Stimulated activated CD4-positive, alpha-beta T cell treated with anti-CD3 and anti-CD28 coated beads, Interleukin-15, amount 100 ng/mL, for 48 hours (primary cell): Measurements from ENCODE around the gene ATG4A.

Experiments used
- DNase-seq, 2 donors: peaks; one replicate each; pipeline ENCODE4 v3.0.0-alpha.2; 2020; ENCODE audit warnings: low read depth in 2 of 2

The ATG4A gene

GRCh38 chrX:108168961-108169740 lies 77.6 kb downstream of the ATG4A start:
- DNase-seq, result no peak

DNA sequence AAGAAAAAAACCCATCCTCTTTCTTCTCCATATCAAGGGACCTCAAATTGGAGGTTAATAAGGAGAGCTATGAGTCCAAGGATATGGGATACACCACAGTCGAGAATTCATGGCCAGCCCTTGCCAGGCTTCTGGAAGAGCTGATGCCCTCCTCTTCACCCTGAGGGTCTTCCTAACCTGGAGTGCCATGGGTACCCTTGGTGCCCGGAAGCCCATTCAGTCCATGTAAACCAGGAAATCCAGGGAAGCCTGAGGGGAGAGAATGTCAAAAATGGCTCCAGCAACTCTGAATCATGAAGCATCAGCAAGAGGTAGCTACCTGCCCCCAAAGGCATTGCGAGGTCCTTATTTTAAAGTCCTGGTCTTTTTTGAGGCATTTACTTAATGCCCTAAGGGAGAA lies 78.2 kb downstream of the ATG4A start:
- DNase-seq, result no peak

- DNase-seq, result no peak
Measured at GRCh38 chrX:108171671-108172070, 80.1 kb downstream of the ATG4A start.

DNA sequence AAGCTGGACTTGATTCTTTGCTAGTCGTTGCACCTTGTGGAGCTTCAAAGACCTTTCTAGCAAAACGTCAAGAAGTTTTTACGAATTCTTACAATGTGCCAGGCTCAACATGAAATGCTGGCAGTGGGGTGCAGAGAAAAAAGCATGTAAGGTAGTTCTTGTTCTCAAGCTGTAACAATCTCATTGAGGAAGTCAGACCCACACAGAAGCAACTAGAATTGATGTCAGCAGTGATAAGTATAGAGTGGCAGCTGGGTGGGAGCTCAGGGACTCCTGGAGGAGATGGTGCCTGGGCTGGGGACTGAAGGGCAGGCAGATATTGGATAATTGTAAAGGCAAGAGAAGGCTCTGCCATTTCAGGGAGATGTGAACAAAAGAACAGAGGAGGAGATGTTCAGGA lies 82.3 kb downstream of the ATG4A start:
- no peak for DNase-seq

- no peak for DNase-seq
Measured at GRCh38 chrX:108177351-108178142, 86.0 kb downstream of the ATG4A start.

GRCh38 chrX:108178143-108178498 lies 86.5 kb downstream of the ATG4A start:
- no peak for DNase-seq

DNA sequence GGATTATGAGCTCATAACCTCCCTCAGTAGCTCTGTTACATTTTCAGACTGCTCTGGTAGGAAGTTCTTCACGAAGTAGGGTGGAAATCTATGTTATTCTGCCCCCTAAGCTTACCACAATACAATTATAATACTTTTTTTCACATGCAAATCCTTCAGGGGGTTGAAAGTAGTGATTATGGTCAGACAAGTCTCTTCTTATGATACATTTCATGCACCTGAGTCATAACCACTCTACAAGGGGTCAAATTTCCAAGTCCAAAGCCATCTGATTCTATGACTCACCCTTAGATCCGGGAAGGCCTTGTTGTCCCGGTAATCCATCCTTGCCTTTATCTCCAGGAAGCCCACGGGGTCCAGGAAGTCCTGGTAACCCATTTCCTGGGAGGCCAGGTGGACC lies 95.2 kb downstream of the ATG4A start:
- no peak for DNase-seq

GRCh38 chrX:108198420-108198819 lies 106.8 kb downstream of the ATG4A start:
- no peak for DNase-seq

DNA sequence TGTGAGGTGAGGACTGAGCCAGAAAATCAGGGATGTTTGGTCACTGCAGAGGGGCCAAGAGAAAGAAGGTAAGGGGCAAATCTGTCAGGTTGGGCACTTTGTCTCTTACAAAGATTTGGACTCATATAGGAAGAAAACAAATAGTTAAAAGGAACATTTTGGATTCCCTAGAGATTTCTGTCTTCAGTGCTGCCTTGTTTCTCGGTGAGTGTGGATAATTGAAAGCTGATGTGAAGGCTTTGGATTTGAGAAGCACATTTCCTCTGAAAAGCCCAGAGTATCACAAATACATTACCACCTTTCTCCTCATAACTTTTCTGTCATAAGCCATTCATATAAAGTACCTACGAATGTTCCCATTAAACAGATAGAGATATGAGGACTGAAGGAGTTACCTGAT lies 107.5 kb downstream of the ATG4A start:
- DNase-seq, result no peak

- DNase-seq, result peak in 1 of 2 donors; percentile 12
Measured at GRCh38 chrX:108199691-108200090, 108.1 kb downstream of the ATG4A start.

DNA sequence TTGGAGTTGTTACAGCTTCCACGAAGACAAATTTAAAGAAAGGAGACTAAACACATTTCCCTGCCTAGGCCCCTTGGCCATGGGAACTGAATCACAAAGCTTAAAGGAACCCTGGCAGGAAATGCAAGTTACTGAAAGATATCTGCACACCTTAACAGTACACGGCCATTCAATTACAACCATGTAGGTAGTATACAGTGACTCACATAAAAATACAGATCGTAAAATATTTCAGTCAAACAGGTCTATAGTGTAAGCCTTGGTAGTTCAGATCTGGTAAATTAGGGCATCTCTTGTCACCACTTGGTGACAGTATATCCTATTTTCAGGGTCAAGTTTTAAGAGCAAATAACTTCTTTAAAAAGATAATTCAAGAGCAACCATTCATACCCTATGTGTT lies 112.0 kb downstream of the ATG4A start:
- DNase-seq, result no peak
